Tibial nerve (tissue), 4 donors: ENCODE results near the gene KIAA2012.

Experiments
- EP300 ChIP-seq, 2 donors: sonication (generic); formaldehyde crosslinking; IDR thresholded peaks; one replicate each; pipeline ENCODE4 v1.6.1; 2017; ENCODE audit warnings: antibody characterized with exemption in 2 of 2, mild to moderate bottlenecking in 1 of 2
- POLR2A ChIP-seq, 2 donors: fragments of 450-650 bp; IDR thresholded peaks; one replicate each; pipeline ENCODE4 v1.6.1; 2017; ENCODE audit warnings: antibody characterized with exemption in 2 of 2, mild to moderate bottlenecking in 2 of 2, moderate library complexity in 2 of 2
- TF ChIP-seq, protein P1 (sequence below), 5 experiments: fragments of 200-600 bp in 3 of 5; fragments of 450-650 bp in 2 of 5; sonication (generic) in 3 of 5; IDR thresholded peaks; one replicate each; pipeline ENCODE4 v1.5.1; 2016 to 2019; ENCODE audit warnings: antibody characterized with exemption in 5 of 5, mild to moderate bottlenecking in 3 of 5, moderate library complexity in 2 of 5

DNA sequence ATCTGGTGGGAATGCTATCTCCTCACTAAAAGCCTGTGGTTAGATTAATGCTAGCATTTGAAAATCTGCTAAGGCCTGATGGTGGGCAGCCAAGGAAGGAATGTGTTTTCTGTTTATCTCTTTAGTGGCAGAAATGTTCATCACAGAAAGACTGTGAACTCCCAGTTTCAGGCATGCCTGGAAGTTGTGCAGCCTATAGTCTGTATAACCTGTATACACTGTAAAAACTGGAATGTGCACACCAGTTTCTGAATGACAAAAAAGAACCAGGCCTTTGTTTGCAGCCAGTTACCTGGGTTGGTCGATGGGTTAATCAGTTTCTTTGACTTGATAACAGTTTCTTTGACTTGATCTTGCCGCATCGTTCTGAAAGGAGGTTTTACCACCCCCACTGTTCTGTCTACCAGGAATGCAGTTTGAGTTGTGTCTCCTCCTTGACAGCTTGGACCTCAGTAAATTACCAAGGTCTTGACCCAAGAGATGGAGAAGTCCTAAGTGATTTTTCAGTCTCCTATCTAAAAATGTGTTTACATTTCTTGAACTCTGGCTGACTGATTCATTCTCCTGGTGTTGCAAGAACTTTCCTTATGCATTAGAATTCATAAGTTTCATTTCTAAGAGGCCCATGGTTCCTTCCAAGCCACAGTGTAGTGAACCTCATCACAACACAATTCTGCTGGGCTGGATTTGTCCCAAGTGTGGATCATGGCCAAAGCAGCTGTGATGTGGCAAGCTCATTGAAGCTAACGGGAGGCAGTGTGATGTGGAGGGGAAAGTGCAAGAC lies 62.2 kb downstream of the KIAA2012 start:
- TF ChIP-seq, protein P1, sequence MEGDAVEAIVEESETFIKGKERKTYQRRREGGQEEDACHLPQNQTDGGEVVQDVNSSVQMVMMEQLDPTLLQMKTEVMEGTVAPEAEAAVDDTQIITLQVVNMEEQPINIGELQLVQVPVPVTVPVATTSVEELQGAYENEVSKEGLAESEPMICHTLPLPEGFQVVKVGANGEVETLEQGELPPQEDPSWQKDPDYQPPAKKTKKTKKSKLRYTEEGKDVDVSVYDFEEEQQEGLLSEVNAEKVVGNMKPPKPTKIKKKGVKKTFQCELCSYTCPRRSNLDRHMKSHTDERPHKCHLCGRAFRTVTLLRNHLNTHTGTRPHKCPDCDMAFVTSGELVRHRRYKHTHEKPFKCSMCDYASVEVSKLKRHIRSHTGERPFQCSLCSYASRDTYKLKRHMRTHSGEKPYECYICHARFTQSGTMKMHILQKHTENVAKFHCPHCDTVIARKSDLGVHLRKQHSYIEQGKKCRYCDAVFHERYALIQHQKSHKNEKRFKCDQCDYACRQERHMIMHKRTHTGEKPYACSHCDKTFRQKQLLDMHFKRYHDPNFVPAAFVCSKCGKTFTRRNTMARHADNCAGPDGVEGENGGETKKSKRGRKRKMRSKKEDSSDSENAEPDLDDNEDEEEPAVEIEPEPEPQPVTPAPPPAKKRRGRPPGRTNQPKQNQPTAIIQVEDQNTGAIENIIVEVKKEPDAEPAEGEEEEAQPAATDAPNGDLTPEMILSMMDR (IDR thresholded peaks at IDR 0.05) = no peak
- TF ChIP-seq POLR2A (IDR thresholded peaks at IDR 0.05) (no peak), EP300 (IDR thresholded peaks at IDR 0.05) (peak in 1 of 2 donors; percentile 76)
